K562 (cell line): ENCODE measurements around the gene POM121. TPM values are rescaled to one million over a fixed set of nuclear protein-coding genes. Genes with fewer than 3 reads are reported as not detected.
"Not testable (repeated sequence)": the region's sequence is repeated elsewhere in the genome, so short reads cannot be mapped to it uniquely, and the experiment has no call there.

Experiments
- ATAC-seq: fragments of 200-7000 bp; cut with Tn5 transposase; 3 replicates; pipeline ENCODE4 v1.9.1; 2020; ENCODE audit warnings: moderate library complexity
- BruUV-seq: library from RNA; stranded (reverse); fragments of 400-500 nt; replicated peaks from 2 replicates; lab custom pipeline; 2021; lab: Mats Ljungman, UMichigan
- CTCF ChIA-PET: fragments of 300-600 bp; formaldehyde crosslinking; extraction: SDS; loops from one replicate; lab custom pipeline; 2021; ENCODE audit warnings: low intra/inter-chr PET ratio; lab: Yijun Ruan, JAX
- POLR2A ChIA-PET: fragments of 300-600, 350-650 bp; sonication (Branson Sonifier 250); formaldehyde crosslinking; extraction: SDS; loops from one replicate; lab custom pipeline; 2021; ENCODE audit warnings: antibody characterized with exemption, inconsistent platforms; lab: Yijun Ruan, JAX
- DNase-seq, 4 experiments: peaks; one replicate each; pipeline versions ENCODE4 v3.0.0 to v3.0.0-alpha.2; 2011 to 2018; ENCODE audit warnings: low spot score in 3 of 4, mixed read lengths in 3 of 4; ENCODE audit errors: extremely low read depth in 1 of 4
- FAIRE-seq: peaks from 2 replicates; lab custom pipeline; 2011; peaks lifted over from hg19 to GRCh38; lab: Jason Lieb, UNC
- H2AFZ ChIP-seq: 2 replicates; pipeline ENCODE4 v1.6.0; 2011; ENCODE audit warnings: low read depth, low read length, control low read depth, inconsistent platforms
- H3K27ac ChIP-seq: fragments of 200-600 bp; 3 replicates; pipeline ENCODE4 v1.8.0; 2011; ENCODE audit warnings: low read depth, mild to moderate bottlenecking, control low read depth, inconsistent platforms, low read length, moderate library complexity, mixed read lengths; ENCODE audit errors: extremely low read depth
- H3K27me3 ChIP-seq, 2 experiments: fragments of 300-600 bp in 1 of 2; 2 replicates in 1 of 2; 3 replicates in 1 of 2; pipeline versions ENCODE4 v1.6.0 to v1.8.0; 2011; ENCODE audit warnings: inconsistent platforms in 2 of 2, low read length in 2 of 2, mild to moderate bottlenecking in 1 of 2, mixed read lengths in 1 of 2, moderate library complexity in 1 of 2; ENCODE audit not compliant: control insufficient read depth in 2 of 2, insufficient read depth in 2 of 2
- H3K36me3 ChIP-seq: fragments of 300-600 bp; 3 replicates; pipeline ENCODE4 v1.8.0; 2011; ENCODE audit warnings: mild to moderate bottlenecking, low read length, inconsistent platforms; ENCODE audit not compliant: control insufficient read depth, insufficient read depth
- H3K4me1 ChIP-seq, 2 experiments: fragments of 200-600 bp in 1 of 2; replicated peaks in 1 of 2; 2 replicates in 1 of 2; 3 replicates in 1 of 2; pipeline versions ENCODE4 v1.5.1 to v1.8.0; 2011; ENCODE audit warnings: inconsistent platforms in 2 of 2, low read length in 2 of 2, mild to moderate bottlenecking in 1 of 2, mixed read lengths in 1 of 2, moderate library complexity in 1 of 2; ENCODE audit not compliant: control insufficient read depth in 2 of 2, insufficient read depth in 2 of 2
- H3K4me2 ChIP-seq: 2 replicates; pipeline ENCODE4 v1.6.1; 2011; ENCODE audit warnings: low read length, control low read depth, inconsistent platforms, mixed read lengths; ENCODE audit not compliant: insufficient read depth
- H3K4me3 ChIP-seq: fragments of 200-600 bp; sonication (generic), shearing (Covaris generic); 2 replicates; pipeline ENCODE4 v1.5.1; 2016; ENCODE audit warnings: control low read depth, inconsistent platforms
- H3K79me2 ChIP-seq: fragments of 200-600 bp; 3 replicates; pipeline ENCODE4 v1.8.0; 2011; ENCODE audit warnings: low read length, inconsistent platforms; ENCODE audit not compliant: control insufficient read depth, insufficient read depth
- H3K9ac ChIP-seq, 2 experiments: 2 replicates each; pipeline versions ENCODE4 v1.6.0 to v1.6.1; 2011; ENCODE audit warnings: low read depth in 2 of 2, low read length in 2 of 2, control low read depth in 1 of 2, inconsistent platforms in 1 of 2, mild to moderate bottlenecking in 1 of 2, mixed read lengths in 1 of 2; ENCODE audit not compliant: insufficient read depth in 1 of 2
- H3K9me1 ChIP-seq: one replicate; pipeline ENCODE4 v1.6.0; 2011; ENCODE audit warnings: inconsistent platforms, mild to moderate bottlenecking, low read length, moderate library complexity; ENCODE audit not compliant: control insufficient read depth, insufficient read depth
- H3K9me3 ChIP-seq: replicated peaks from 2 replicates; pipeline ENCODE4 v1.5.1; 2011; ENCODE audit warnings: low read depth, low read length, inconsistent platforms; ENCODE audit not compliant: control insufficient read depth, insufficient read depth
- H4K20me1 ChIP-seq: replicated peaks from 2 replicates; pipeline ENCODE4 v1.6.1; 2011; ENCODE audit warnings: low read length, inconsistent platforms, mixed read lengths; ENCODE audit not compliant: control insufficient read depth, insufficient read depth
- EWSR1 ChIP-seq: fragments of 450-650 bp; IDR thresholded peaks from 2 replicates; pipeline ENCODE4 v1.6.1; 2018; ENCODE audit warnings: borderline replicate concordance, mild to moderate bottlenecking, low read depth, moderate library complexity; ENCODE audit not compliant: partially characterized antibody
- FOXA3 ChIP-seq, 2 experiments: fragments of 450-650 bp in 1 of 2; sonication (generic) in 1 of 2; formaldehyde crosslinking; IDR thresholded peaks in 1 of 2; conservative IDR thresholded peaks in 1 of 2; 2 replicates each; pipeline versions ENCODE4 v1.4.0 to v1.8.0; 2020 to 2022; ENCODE audit warnings: mild to moderate bottlenecking in 2 of 2, missing genetic modification reagents in 1 of 2
- WGBS: fragments of 100-300 bp; shearing (Covaris generic); methylation state at CpG from one replicate; pipeline ENCODE4 v1.1.6; 2016; ENCODE audit warnings: low coverage, mixed read lengths; ENCODE audit not compliant: insufficient coverage; ENCODE audit errors: missing lambda C conversion rate; 5-methylcytosine and 5-hydroxymethylcytosine counted together
- in situ Hi-C: fragments of 300-500 bp; cut with MboI; formaldehyde crosslinking; loops from 4 replicates; pipeline ENCODE4 v1.15.0; 2018; ENCODE audit warnings: inconsistent platforms, mixed read lengths
- intact Hi-C: fragments of 100-400 bp; cut with micrococcal nuclease; formaldehyde crosslinking; loops from 2 replicates; pipeline ENCODE4 v1.14.2; 2022
- polyA plus RNA-seq, 8 experiments: library from polyadenylated mRNA; depleted of rRNA in 4 of 8; stranded (reverse) in 5 of 8; unstranded in 3 of 8; fragments of >200 nt; fragmentation: Nextera tagmentation in 2 of 8; fragmentation: Illumina TruSeq in 1 of 8; extraction: Ambion mirVana in 2 of 8; extraction: Trizol in 1 of 8; gene quantifications; 2 replicates each; pipeline versions ENCODE4 v1.2.1 to v1.2.3, GENCODE V29; 2011 to 2014; ENCODE audit warnings: inconsistent platforms in 1 of 8, missing spikeins in 1 of 8
- total RNA-seq, 7 experiments: library from RNA; depleted of rRNA in 6 of 7; stranded (reverse); fragments of >200 nt in 6 of 7; fragmentation: Illumina TruSeq in 2 of 7; extraction: Trizol in 2 of 7; gene quantifications; 2 replicates each; pipeline versions ENCODE4 v1.2.1 to v1.2.3, GENCODE V29; 2011 to 2021; ENCODE audit warnings: low replicate concordance in 1 of 7

The POM121 gene
- total and polyA plus RNA-seq, 9 of the 15 experiments (the other 6 are each of a cell fraction or from before 2014, with no cell fraction given): 3.6 to 112 (median 12.5) TPM

GRCh38 chr7:72925546-72926120 lies 738 bp downstream of the POM121 start (continued):
- 0 out of 4 replicates have a peak, but pooled peaks of 1 of the 2 experiments have one; percentile 35 for TF ChIP-seq FOXA3 (CRISPR knock-in tag; conservative IDR thresholded peaks at IDR 0.05 in 1 of 2, IDR thresholded peaks at IDR 0.05 in 1 of 2)
- TF ChIP-seq EWSR1: no peak

DNA sequence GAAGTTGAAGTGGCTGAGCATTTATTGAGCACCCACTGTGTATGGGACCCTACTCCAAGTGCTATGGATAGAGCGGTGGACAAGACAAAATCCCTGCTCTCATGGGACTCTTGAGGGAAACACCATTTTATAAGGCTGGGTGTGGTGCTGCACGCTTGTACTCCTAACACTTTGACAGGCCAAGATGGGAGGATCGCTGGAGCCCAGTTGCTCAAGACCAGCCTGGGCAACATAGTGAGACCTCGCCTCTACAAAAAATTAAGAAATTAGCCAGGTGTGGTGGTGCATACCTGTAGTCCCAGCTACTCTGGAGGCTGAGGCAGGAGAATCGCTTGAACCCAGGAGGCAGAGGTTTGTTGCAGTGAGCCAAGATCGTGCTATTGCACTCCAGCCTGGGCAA lies 2.9 kb downstream of the POM121 start:
- H3K27me3 ChIP-seq, H3K27ac ChIP-seq, H4K20me1 ChIP-seq, H3K9me1 ChIP-seq, H3K4me2 ChIP-seq, H3K9ac ChIP-seq, DNase-seq, in situ Hi-C loops, CTCF ChIA-PET, H3K4me3 ChIP-seq, H3K9me3 ChIP-seq, FAIRE-seq, BruUV-seq, intact Hi-C loops, ATAC-seq, H2AFZ ChIP-seq: not testable (repeated sequence)
- Histone ChIP-seq H3K79me2 (peaks cover 46% of the 10 kb centered on the region), H3K36me3 (peaks cover 63% of the 10 kb centered on the region), H3K4me1 (peaks cover 6 to 13% of the 10 kb centered on the region in 2 experiments; a peak in 4 of 5 replicates)
- POLR2A ChIA-PET: interaction anchor here (0.6 to 1.2 kb wide), 2 partner anchors 100 to 1149 kb away, joined by 3 read pairs; partner anchors contain the start of gene TYW1B
- 94% methylated on average over 6 of the region's 6 CpGs for WGBS
